GM18526 (cell line): Measurements from ENCODE around the gene PTPRN2.

Experiments
- POLR2A ChIP-seq: IDR thresholded peaks from 3 replicates; pipeline ENCODE4 v1.6.1; 2011; ENCODE audit not compliant: insufficient read length; ENCODE audit errors: extremely low read depth

PTPRN2 gene

GRCh38 chr7:158471716-158472115 lies 115.9 kb downstream of the PTPRN2 start:
- TF ChIP-seq POLR2A: no peak

GRCh38 chr7:158470336-158470735 lies 117.3 kb downstream of the PTPRN2 start:
- TF ChIP-seq POLR2A: no peak

- no peak for TF ChIP-seq POLR2A
Measured at GRCh38 chr7:158469396-158470051, 118.1 kb downstream of the PTPRN2 start.

- TF ChIP-seq POLR2A: no peak
Measured at GRCh38 chr7:158468700-158469296, 118.8 kb downstream of the PTPRN2 start.

- no peak for TF ChIP-seq POLR2A
Measured at GRCh38 chr7:158468181-158468580, 119.4 kb downstream of the PTPRN2 start.

GRCh38 chr7:158467562-158467961 lies 120.1 kb downstream of the PTPRN2 start:
- no peak for TF ChIP-seq POLR2A

GRCh38 chr7:158463317-158463716 lies 124.3 kb downstream of the PTPRN2 start:
- no peak for TF ChIP-seq POLR2A

- TF ChIP-seq POLR2A: no peak
Measured at GRCh38 chr7:158461824-158462223, 125.8 kb downstream of the PTPRN2 start.

- TF ChIP-seq POLR2A: no peak
Measured at GRCh38 chr7:158460665-158461064, 127.0 kb downstream of the PTPRN2 start.

- no peak for TF ChIP-seq POLR2A
Measured at GRCh38 chr7:158458716-158459282, 128.8 kb downstream of the PTPRN2 start.

- no peak for TF ChIP-seq POLR2A
Measured at GRCh38 chr7:158458096-158458495, 129.5 kb downstream of the PTPRN2 start.

GRCh38 chr7:158454631-158455030 lies 133.0 kb downstream of the PTPRN2 start:
- TF ChIP-seq POLR2A: no peak

- TF ChIP-seq POLR2A: no peak
Measured at GRCh38 chr7:158453663-158454062, 134.0 kb downstream of the PTPRN2 start.

- TF ChIP-seq POLR2A: no peak
Measured at GRCh38 chr7:158452331-158452730, 135.3 kb downstream of the PTPRN2 start.

- TF ChIP-seq POLR2A: no peak
Measured at GRCh38 chr7:158450476-158451124, 137.0 kb downstream of the PTPRN2 start.

GRCh38 chr7:158449942-158450341 lies 137.7 kb downstream of the PTPRN2 start:
- no peak for TF ChIP-seq POLR2A
